Prostate gland (tissue), 2 donors: Measurements from ENCODE around the gene SPAG9.

Experiments
- CTCF ChIP-seq, 4 experiments: fragments of 200-600 bp in 2 of 4; fragments of 450-650 bp in 2 of 4; sonication (generic) in 2 of 4; IDR thresholded peaks; 1 replicate in 3 of 4; 2 replicates in 1 of 4; pipeline ENCODE4 v1.5.1; 2016 to 2019; ENCODE audit warnings: antibody characterized with exemption in 4 of 4, mild to moderate bottlenecking in 2 of 4, moderate library complexity in 2 of 4
- POLR2A ChIP-seq: fragments of 450-650 bp; IDR thresholded peaks from one replicate; pipeline ENCODE4 v1.6.1; 2016; ENCODE audit warnings: antibody characterized with exemption, mild to moderate bottlenecking
- POLR2AphosphoS5 ChIP-seq: sonication (generic); formaldehyde crosslinking; IDR thresholded peaks from one replicate; pipeline ENCODE4 v1.6.1; 2017; ENCODE audit warnings: antibody characterized with exemption

- TF ChIP-seq POLR2A (no peak), CTCF (IDR thresholded peaks at IDR 0.05) (no peak), POLR2AphosphoS5 (no peak)
Observed at GRCh38 chr17:51014129-51014528, 106.5 kb downstream of the SPAG9 start.
